DND-41 (cell line): ENCODE measurements around the gene WWTR1.

Experiments
- EZH2 ChIP-seq: IDR thresholded peaks from 3 replicates; pipeline ENCODE4 v1.6.1; 2012; ENCODE audit warnings: borderline replicate concordance, low read depth, mild to moderate bottlenecking, moderate library complexity, low read length, inconsistent platforms; ENCODE audit not compliant: severe bottlenecking
- TF ChIP-seq, protein P1 (sequence below): IDR thresholded peaks from 2 replicates; pipeline ENCODE4 v1.5.1; 2012; ENCODE audit warnings: borderline replicate concordance, low read length, moderate library complexity, mild to moderate bottlenecking; ENCODE audit not compliant: poor library complexity, severe bottlenecking; ENCODE audit errors: extremely low read depth

DNA sequence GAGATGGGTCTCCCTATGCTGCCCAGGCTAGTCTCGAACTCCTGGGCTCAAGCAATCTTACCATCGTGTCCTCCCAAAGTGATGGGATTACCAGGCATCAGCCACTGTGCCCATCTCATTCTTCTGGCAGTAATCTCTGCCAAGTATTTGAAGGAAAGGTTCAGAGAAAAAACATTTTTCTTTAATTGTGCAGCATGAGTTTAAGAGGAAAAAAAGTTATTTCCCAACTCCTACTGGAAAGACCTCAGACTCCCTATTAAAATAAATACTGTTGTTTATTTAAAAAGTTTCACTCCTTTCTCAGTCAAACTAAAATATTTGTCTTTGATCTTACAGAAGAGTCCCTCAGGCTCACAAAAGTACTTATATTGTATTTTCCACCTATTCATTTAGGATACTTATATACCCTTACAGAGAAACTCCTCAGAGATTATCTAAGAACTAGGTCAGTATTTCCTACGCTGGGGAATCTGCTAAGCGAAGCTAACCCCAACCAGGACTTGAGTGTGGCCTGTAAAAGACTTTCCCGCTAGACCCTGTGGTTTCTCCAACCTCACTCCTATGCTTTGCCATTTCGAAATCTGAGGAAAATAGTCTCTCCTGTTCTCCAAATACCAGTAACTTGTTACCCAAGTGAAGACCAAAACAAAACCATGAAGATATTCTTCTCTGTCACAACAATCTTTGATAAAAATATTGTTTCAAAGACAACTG, 28.7 kb downstream of the WWTR1 start:
- TF ChIP-seq, protein P1, sequence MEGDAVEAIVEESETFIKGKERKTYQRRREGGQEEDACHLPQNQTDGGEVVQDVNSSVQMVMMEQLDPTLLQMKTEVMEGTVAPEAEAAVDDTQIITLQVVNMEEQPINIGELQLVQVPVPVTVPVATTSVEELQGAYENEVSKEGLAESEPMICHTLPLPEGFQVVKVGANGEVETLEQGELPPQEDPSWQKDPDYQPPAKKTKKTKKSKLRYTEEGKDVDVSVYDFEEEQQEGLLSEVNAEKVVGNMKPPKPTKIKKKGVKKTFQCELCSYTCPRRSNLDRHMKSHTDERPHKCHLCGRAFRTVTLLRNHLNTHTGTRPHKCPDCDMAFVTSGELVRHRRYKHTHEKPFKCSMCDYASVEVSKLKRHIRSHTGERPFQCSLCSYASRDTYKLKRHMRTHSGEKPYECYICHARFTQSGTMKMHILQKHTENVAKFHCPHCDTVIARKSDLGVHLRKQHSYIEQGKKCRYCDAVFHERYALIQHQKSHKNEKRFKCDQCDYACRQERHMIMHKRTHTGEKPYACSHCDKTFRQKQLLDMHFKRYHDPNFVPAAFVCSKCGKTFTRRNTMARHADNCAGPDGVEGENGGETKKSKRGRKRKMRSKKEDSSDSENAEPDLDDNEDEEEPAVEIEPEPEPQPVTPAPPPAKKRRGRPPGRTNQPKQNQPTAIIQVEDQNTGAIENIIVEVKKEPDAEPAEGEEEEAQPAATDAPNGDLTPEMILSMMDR: no peak
- TF ChIP-seq EZH2: no peak
